Measurements from ENCODE around the gene FOXC1.

The FOXC1 gene

DNA sequence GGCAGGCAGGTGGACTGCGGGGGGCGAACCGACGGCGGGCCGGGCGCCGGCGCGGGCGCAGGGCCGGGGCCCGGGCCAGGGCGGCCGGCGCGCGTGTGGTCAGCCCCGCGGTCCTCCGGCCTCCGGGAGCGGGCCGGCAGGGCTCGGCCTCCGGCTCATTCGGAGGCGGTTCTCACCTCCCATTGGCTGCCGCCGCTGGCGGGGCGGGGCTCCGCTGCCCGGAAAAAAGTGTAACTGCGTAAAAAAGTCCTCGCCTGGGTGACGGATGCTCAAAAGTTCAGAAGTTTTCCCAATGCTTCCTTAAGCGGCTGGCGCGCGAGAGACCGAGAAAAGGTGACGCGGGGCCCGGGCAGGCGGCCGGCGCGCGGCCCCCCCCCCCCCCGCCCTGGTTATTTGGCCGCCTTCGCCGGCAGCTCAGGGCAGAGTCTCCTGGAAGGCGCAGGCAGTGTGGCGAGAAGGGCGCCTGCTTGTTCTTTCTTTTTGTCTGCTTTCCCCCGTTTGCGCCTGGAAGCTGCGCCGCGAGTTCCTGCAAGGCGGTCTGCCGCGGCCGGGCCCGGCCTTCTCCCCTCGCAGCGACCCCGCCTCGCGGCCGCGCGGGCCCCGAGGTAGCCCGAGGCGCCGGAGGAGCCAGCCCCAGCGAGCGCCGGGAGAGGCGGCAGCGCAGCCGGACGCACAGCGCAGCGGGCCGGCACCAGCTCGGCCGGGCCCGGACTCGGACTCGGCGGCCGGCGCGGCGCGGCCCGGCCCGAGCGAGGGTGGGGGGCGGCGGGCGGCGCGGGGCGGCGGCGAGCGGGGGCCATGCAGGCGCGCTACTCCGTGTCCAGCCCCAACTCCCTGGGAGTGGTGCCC lies at the start of gene FOXC1:
Gene FOXC1, plus strand, starts transcription at position 268 of the 849 bp plus-strand sequence. Its CDS starts 531 bp downstream, at position 799.
- peak; percentile 87 for DNase-seq (ENCODE audit: low spot score)

DNA sequence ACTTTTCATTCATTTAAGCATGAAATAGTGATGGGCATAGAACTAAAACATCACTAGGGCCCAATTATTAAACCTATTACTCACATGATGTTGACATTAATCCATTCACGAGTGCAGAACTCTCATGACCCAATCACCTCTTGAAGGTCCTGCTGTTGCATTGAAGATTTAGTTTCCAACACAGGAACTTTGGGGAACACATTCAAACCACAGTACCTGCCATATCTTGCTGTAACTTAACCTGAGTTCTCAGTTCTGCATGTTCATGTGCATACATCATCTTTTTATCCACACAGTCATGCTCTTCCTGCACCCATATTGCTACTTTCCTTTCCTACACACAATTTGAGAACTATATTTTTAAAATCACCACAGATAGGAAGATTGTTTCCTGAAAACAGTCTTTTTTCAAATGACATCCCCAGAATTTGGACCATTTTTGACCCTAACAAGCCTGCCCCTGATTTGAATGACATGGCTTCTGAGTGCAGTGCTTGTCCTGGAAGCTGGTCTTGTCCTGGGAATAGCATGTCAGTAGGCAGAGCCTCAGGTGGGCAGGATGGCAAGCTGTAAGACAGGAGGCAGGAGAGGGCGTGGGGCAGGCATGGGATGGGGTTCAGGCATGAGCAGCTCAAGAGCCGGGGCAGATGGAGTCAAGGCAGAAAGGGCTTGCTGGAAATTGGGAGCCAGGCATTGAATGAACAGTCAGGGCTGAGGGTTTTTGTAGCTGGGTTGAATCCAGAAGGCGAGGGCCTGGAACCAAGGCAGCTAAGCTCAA lies 49.2 kb upstream of the FOXC1 start:
- no peak for DNase-seq (ENCODE audit: low spot score)
- no peak for FAIRE-seq

More for the DNA sequence above, at the start of gene FOXC1:
- no peak for FAIRE-seq

DNA sequence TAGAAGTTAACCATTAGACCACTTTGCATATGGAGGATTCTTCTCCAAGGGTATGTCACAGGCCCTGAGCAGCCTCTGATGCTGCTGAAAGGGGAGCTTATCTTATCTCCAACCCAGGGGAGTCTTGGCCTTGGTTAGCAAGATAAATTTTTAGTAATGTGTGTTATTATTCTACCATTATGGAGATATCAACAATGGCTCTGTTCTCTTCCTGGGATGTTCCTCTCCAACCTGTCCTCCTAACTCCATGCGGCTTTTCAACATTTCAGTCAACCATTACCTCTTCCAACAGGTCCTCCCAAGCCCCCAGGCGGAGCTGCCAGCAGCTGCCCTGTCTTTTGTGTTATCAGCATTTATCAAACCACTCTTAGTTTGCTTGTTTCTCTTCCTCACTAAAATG lies 48.4 kb upstream of the FOXC1 start:
- DNase-seq (ENCODE audit: low spot score) (no peak), FAIRE-seq (no peak)

DNA sequence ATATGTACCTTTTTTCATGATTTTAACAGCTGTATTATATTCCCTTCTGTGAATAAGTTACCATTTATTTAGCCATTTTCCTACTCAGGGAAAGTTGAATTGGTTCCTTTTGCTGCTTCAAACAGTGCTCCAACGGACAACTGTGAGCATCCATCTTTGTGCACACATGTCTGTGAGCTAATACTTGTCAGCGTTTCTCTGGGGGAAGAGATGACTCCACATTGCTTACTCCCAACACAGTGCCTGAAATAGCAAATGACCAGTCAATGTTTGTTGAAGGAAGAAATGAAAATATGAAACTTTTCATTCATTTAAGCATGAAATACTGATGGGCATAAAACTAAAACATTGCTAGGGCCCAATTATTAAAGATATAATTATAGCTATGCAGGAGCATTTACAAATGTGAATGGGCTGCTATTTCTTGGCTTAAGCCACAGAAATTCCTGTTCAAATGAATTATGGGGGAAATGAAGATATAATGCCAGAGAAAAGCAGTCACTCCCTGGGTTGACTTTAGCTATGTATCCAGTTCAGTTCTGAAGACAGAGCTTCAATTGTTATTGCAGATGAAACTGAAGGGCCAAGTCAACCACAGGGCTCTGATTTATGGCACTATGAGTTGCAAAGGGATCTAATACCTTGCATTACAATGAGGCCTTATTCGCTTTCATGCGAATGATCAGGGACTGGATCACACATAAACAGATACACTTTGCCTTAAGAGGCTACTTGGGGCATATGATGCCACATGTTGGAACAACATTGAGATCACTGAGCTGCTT lies 47.4 kb upstream of the FOXC1 start:
- FAIRE-seq (no peak), DNase-seq (ENCODE audit: low spot score) (no peak)

DNA sequence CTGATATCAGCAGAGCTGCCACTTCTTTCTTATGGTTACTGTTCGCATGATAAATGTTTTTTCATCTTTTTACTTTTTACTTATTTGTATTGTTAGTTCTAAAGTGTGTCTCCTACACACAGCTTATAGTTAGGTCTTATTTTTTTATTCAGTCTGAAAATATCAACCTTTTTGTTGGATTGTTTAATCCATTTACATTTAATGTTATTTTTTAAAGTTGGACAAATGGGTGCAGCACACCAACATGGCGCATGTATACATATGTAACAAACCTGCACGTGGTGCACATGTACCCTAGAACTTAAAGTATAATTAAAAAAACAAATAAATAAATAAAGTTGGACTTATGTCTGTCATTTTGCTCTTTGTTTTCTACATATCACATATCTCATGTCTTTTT lies 40.3 kb upstream of the FOXC1 start:
- DNase-seq (ENCODE audit: low spot score): no peak
- no peak for FAIRE-seq

DNA sequence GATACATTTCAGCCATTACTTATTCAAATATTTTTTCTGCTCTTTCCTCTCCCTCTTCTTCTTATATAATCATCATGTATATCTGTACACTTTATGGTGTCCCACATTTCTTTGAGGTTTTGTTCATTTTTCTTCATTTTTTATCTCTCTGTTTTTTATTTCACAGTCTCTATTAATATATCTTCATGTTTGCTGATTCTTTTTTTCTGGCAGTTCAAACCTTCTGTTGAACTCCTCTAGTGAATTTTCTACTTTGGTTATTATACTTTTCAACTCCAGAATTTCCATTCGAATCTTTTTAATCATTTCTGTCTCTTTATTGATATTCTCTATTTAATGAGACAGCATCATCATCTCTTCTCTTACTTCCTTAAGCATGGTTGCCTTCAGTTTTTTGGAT lies 38.9 kb upstream of the FOXC1 start:
- no peak for DNase-seq (ENCODE audit: low spot score)
- no peak for FAIRE-seq

DNA sequence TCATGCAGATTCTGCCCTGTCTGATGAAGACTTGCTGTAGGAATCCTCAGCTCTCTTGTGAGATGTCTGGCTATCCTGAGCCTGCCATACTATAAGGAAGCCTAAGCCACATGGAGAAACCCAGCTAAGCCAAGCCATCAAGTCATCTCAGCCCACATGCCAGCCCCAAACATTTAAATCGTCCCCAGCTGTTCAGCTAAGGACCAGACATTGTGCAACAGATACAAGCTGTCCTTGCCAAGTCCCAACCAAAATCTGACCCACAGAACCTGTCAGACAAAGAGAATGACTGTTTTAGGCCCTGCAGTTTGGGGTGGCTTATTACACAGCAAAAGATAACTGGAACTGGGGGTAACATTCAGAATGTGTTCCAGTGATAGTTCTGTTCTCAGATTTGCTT lies 36.8 kb upstream of the FOXC1 start:
- no peak for DNase-seq (ENCODE audit: low spot score)
- FAIRE-seq: no peak

DNA sequence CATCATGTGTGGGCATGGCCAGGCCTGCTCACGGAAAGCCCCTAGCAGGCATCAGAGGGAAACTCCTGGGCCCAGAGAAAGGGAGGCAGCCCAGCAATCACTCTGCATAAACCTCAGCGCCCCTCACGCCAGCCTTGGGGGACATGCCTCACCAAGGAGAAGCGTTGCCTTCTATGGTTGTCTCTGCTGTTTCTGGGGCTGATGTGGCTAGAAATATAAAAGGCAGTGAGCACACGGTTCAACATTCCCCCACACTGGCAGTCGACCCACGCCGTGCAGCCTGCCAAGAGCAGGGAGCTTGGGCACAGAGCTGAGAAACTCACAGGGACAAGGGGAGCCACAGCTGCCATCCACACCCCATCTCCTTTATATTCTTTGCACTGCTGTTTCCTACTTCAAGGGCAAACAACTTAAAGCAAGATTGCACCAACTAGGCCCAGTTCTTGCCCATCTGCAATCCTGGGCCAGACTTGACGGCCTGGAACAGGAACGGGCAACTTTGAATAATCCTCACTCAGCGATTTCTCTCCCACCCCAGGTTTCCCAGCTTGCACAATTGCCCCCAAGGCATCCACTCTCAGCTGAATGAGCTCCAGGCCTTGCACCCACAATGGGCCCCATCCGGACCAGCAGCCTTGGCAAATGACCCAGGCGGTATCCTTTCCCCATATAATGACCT lies 35.5 kb upstream of the FOXC1 start:
- DNase-seq (ENCODE audit: low spot score): no peak
- FAIRE-seq: no peak

DNA sequence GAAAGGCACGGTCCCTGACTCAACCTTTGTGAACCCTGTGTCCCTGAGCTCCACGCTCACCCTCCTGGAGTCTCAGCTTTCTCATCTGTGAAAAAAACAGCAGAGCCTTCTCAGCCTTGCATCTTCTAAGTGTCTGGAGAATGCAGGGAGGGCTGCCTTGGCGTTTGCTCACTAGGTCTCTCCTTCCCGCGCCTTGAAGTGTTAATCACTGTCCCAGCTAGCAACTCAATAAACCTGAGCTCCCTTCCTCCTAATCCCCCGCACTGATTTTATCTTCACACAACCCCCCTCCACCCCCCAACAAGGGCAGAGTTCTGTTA lies 34.9 kb upstream of the FOXC1 start:
- FAIRE-seq: no peak
- DNase-seq (ENCODE audit: low spot score): no peak

DNA sequence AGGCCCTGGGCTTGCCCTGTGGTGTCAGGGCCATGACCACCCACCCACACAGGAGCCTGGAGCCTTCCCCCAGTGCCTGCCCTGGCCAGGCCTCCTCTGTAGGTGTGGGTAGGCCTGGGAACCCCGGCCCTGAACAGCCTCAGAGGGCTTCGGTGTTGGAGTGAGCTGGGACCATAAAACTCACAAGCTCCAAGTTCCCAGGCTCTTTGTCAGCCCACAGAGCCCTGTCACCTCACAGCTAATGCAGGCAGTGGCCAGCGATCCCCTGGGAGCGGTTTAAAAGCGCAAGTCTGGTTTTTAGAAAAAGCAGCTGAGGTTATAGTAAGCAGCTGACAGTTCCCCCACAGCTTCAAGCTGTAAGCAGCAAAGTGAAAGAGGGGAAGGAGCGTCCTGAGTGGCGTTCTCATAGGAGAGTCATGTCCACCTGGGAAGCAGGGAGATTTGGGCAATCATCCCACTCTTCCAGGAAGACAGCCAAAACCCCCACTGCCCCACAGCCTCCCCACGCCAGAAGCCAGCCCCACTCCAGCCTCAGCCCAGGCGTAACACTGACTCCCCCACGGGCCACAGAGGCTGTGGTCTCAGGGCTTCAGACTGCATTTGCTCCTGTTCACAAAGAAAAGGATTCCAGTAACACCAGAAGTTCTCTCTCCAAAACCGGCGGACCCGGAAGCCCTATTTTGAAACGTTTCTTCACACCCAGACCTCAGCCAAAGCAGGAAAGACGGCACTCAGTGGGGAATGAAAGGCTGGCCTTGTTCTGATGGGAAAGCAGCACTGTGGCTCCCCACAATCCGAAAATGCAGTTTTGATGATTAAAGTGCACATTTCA lies 34.3 kb upstream of the FOXC1 start:
- no peak for FAIRE-seq
- no peak for DNase-seq (ENCODE audit: low spot score)

DNA sequence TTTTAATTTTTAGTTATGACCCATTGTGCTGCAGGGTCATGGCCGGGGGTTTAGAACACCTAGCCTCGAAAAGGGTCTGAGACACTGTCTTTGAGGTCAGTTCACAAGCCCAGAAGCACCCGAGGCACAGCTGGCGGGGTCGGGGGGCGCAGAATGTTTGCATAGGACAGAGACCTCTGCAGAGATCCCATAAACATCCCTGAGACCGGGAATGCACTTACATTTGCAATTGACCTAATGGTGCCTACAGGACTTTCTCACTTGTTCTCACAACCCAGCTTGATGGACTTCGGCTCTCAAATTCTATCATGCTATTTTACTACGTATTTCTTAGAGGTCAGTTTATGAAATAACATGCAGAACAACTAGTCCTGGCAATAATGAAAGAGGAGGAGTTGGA lies 33.5 kb upstream of the FOXC1 start:
- no peak for DNase-seq (ENCODE audit: low spot score)
- FAIRE-seq: no peak

DNA sequence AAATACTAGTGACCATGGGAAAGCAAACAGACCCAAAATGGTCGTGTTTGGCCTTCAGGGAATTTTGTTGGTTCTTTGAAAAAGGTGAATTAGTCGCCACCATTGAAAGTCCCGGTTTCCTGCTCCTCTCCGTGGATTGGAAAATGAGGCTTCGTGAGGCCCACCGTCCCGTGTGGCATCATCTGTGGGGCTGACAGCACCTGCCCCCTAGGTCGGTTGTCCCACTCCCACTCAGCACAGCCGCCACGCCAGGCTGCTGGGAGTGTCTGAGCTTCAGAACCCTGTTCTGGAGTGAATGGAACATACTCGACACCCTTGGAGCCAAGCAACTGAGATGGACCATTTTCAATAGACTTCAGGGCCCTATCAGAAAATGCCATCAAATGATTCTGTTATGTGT lies 33.0 kb upstream of the FOXC1 start:
- FAIRE-seq (no peak), DNase-seq (ENCODE audit: low spot score) (no peak)

DNA sequence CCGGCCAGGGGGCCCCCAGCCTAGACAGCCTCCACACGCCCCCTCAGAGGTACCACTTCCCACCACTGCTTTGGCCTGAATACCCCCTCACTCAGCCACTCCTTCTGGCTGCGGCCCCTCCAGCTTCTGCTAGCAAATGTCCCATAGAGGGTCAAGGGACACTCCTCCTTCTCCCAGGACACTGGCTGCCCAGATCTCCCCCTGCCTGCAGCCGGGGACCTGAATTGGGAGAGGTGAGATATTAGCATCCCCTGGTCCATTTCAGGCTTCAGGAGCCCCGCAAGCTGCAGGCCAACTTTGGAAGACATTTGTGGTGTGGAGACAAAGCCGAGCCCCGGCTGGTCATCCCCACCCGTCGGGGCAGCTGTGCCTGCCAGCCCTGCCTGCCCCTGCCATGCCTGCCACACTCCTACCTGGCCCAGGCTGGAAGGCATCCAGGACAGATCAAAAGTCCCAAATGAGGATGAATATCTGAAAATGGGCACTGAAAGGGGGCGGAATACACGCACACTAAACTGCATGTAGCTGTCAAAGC lies 32.5 kb upstream of the FOXC1 start:
- no peak for DNase-seq (ENCODE audit: low spot score)
- FAIRE-seq: no peak

DNA sequence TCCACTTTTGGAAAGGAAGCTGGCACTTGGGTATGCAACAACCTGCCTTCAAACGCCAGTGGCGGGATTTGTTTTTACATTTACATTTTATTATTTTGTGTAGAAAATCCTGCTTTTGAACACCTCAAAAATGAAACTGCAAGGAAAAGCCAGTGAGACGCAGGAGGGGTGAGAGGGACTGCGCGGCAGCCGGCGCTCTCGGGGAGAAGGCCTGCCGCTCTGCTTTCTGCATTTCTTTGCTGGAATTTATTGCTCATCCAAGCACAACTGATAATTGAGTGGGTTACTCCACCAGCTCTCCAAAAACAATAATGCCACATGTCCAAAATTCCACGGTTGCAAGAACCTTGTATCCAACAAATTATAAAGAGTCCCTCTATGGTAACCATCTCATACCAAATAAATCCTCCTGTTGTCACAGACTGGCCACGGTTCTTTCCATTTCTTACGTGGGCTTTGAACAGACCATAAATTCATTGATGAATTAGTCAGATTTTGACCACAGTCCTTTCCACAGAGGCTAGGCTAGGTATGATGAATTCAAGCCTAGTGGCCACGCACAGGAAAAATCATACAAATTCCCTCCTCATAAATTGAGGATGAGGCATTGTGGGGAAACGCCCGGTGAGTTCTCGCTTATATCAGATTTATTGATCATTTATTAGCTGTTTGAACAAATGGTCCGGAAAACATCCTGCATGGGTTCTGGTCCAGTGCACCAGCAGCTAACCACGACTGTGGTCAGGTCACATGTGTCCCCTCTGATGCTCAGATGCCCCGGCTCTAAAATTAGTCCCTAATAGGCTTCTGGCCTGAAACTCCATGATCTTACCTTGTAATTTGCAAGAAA lies 31.6 kb upstream of the FOXC1 start:
- DNase-seq (ENCODE audit: low spot score) (no peak), FAIRE-seq (no peak)

DNA sequence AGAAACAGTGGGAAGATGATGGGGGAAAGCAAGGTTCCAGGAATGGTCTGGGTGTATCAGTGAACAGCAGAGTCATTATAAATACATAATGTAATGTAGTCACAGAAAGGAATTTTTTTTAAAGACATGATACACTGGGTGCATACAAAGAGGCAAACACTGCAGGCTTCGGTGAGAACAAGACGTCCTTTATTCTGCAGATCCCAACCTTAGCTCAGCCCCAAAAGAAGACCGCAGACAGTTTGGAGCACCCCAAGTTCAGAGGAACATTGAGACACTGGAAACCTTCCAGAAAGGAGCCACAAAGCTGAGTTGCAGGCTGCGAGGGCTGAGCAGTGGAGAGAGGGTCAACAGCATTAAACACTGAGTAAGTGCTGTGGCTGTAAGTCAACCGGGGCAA lies 30.6 kb upstream of the FOXC1 start:
- DNase-seq (ENCODE audit: low spot score) (no peak), FAIRE-seq (no peak)

DNA sequence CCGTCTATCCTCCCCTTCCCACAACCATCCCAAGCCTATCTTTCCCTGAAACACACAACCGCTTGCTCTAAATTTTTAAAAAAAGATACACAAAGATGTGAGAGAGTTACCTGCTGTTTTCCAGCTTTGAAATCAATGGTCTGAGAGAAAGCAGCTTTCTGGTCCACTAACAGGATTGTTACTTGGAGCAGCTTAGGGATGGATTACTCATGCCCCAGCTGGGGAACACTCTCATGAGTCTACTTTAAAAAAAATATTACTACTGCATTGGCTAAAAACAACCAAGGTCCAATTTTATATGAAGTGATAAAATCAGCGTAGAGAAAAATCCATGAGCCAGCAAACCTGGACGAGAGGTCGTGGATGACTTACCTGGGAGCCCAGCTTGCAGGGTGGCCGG lies 29.6 kb upstream of the FOXC1 start:
- DNase-seq (ENCODE audit: low spot score): no peak
- no peak for FAIRE-seq

DNA sequence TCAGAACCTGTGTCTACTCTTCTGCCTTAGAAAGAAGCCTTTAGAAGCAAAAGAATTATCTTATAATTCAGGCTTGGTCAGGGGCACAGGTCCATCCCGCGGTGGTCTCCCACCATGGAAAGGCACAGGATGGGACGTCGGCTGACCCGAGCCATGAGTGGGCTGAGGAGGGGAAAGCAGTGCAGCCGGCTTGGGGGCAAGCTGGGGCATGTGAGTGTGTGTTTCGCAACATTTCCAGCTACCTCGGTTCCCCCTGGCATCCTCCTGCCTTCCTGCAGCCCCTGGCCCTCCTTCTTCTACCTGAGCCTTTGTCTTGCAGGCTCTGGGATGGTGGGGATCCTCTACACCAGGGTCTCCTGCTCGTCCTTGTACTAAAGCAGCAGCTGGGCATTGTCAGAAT lies 29.1 kb upstream of the FOXC1 start:
- FAIRE-seq: no peak
- no peak for DNase-seq (ENCODE audit: low spot score)

DNA sequence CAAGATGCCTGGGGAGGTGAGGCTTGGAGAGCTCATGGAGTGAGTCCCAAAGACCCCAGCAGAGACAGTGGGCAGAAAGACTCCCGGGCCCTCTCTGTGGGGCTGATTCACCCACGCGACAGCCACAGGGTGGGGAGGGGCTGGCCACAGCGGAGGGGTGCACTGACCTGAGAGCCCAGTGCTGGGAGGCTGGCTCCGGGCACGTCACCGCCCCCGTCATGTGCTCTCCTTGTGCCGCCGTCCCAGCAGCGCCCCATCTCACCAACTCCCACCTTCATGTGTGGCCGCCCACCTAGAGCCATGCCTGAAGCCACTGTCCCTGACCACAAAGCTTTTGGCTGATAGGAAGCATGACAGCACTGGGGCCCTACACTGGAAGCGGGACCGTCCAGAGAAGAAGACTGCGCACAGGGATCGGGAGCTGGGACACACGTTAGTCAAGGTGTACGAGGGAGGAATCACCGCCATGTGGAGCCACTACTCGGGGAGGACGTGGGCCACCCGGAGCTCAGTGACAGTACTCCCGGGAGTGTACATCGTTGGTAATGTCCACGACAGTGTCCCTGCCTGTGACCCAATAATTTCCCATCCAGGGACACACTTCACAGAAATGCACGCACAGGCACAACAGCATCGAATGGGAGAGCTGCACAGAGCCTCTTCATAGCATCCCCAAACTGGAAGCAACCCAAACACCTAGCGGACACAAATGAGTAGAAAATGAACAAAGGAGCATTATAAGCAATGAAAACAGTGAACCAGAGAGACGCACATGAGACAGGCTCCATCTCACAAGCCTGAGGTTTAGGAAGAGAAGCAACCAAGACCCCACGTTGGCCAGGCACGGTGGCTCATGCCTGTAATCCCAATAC lies 28.4 kb upstream of the FOXC1 start:
- FAIRE-seq (no peak), DNase-seq (ENCODE audit: low spot score) (no peak)

DNA sequence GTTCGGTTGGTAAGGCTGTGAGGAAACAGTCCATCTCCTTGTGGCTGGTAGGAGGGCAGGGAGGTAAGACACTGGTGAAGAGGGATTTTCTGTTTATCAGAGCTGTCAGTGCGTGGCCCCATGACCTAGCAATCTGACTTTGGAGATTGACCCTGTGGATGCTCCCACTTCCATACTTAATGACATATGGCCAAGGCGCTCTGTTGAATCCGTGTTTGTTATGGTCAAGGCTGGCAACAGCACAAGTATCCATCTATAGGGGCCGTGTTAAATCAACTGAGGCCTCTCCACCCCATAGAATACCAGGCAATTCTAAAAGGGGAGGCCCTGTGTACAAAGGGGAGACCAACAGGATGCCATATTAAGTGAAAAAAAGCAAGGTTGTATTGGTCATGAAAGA lies 25.6 kb upstream of the FOXC1 start:
- DNase-seq (ENCODE audit: low spot score): no peak
- no peak for FAIRE-seq

All from RCC 7860 (cell line).